Measurements from ENCODE around the gene DNMT1.

The DNMT1 gene

DNA sequence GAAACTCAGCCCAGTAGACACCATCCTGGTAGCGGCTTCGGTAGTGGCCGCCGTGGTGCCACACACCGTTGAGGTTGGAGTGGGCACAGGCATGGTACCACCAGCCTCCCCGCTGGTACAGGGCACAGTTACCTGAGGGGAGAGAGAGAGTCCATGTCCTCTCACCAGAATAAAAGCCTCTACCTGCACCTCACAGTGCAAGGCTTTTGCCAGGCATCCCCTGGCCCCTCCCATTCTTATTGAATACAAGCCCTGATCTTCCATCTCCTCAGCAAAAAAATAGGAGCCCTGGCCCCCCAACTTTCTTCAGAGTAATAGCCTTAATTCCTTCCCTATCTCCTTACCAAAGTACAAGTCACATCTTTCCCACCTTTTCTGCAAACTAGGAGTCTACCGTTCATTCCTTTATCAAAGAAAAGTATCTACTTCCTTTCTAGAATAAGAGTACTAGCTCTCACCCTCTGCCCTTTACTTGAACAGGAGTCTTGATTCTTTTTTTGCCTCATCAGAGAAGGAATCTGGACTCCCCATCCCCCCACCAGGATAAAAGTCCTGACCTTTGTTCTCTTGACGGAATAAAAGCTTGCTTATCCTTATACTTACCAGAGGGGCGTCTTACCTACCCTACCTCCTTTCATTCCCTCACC, 102.0 kb downstream of the DNMT1 start:
- no peak for DNase-seq

DNA sequence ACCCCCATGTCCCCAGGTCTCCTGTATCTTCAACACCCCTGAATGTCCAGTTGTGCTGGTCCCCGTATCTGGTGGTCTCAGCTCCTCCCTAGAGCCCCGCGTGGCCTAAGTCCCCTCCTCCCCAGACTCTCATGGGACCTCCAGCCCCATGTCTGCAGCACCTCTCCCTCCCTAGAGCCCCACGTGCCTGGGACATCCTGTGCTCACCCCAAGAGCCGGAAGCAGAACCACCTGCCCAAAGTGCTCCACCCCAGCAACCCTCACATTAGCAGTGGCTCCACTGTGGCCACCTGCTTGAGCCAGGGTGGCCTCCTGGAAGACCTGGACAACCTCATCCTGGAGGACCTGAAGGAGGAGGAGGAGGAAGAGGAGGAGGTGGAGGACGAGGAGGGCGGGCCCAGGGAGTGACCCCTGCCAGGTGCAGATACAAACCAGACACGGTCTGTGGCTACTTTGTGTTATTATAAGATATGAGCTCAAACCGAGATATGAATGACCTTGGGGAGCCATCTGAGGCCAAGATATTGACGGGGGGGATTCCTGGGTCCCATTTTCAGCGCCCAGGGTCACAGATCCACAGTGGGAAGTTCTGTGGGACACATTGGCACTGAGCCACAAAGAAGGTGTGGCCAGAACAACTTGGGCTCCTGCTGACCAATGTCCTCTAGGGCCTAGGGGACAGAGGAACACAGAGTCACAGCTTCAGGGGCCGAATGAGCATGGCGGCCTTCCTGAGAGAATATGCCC, 102.7 kb downstream of the DNMT1 start:
- DNase-seq: no peak

DNA sequence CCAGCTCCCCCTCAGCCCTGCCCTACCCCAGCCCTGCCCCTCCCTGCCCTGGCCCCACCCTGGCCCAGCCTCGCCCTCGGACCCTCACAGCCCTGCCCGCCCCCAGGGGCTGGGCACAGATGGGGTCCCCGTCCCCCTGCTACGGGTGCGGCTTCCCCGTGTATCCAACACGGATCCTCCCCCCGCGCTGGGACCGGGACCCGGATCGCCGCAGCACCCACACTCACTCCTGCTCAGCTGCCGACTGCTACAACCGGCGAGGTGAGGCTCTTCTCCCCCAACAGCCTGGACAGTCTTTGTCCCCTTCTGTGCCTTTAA, 103.4 kb downstream of the DNMT1 start:
- no peak for DNase-seq

DNA sequence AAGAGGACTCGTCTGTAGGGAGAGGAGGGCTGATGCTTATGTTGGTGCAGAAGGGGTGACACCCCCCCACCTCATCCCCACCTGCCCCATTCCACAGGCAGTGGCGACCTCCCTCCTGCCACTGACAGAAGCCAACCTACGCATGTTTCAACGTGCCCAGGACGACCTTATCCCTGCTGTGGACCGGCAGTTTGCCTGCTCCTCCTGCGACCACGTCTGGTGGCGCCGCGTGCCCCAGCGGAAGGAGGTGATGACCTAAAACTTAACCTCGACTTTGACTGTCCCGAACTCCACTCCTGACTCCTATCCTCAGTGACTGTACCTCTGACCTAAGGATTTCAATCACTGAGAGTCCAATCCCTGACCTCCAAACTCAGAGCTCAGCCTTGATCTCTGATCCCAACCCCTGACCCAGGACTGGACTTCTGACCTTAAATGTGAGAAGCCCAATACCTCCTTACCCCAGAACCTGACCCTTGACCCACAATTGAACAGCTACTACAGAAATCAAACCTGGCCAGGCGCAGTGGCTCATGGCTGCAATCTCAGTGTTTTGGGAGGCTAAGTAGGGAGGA, 104.9 kb downstream of the DNMT1 start:
- DNase-seq: no peak

DNA sequence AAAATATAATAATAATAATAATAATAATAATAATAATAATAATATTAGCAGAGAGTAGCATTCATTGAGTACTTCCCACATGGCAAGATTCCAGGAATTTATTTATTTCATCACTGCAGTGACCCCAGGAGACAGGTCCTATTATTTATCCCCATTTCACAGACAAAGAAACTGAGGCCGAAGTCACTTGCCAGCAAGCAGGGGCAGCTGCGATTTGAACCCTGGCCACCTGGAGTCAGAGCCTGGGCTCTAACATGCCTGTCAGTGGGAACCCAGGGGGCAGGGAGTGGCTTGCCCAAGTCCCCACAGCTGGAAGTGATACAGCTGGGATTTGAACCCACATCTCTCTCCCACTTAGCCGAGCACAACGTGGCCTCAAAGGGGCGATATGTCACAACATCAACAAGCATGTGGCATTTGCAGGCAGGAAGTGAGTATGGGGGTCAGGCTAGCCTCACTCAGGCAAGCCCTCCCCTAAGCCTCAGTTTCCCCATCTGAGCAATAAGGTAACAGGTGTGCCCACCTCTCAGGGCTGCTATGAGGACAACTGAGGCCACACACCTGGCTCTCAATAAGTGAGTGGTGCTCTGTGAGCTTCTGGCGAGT, 105.7 kb downstream of the DNMT1 start:
- no peak for DNase-seq

DNA sequence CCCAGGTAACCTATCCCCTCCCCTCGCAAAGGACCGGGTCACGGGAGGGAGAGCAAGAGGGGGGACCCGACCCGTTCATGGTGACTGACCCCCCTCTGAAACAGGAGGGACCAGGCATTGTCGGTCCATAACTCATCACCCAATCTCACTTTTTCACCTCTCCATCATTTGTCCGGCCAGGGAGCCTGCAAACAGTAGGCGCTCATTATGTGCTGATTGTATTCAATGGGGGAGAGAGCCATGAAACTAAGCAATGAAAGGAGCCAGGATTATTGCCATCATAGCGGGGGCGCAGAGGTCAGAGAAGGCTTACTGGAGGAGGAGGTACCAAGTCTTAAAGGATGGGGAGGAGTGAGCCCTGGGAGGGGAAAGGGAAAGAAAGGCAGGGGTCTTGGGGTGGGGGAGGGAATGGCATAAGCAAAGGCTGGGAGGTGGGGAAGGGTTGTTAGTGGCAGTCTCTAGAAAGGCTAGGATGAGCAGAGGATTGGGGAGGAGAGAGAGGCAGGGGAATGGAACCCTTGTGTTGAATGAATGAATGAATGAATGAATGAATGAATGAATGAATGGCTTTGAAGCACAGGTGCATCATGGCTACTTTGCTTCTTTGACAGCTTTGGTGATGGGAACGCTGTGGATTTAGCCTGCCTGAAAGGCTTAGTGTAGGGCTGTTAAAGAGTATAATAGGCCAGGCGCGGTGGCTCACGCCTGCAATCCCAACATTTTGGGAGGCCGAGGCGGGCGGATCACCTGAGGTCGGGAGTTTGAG, 107.3 kb downstream of the DNMT1 start:
- no peak for DNase-seq

DNA sequence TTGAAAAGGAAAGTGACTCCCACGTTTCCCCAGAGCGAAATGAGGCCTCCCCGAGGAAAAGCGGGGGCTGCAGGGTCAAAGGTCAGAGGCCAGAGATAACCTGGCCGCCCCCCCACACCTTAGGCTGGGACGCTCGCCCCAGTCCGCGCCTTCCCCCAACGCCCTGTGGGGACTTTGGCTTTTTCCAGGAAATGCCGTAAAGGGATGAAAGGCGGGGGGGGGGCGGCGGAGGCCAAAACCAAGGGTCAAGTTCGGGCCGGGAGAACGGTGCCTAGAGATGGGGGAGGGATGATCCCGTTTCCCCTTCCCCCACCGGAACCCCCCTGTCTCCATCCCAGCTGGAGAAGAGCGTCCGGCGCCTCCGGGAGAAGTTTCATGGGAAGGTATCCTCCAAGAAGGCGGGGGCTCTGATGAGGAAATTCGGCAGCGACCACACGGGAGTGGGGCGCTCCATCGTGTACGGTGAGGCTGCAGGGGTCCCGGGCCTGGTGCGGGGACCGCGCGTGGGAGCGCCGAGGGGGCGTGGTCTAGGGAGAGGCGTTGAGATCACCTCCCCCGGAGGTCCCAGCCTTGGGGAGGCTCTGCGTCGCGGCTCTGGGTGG, 108.1 kb downstream of the DNMT1 start:
- DNase-seq: no peak

DNA sequence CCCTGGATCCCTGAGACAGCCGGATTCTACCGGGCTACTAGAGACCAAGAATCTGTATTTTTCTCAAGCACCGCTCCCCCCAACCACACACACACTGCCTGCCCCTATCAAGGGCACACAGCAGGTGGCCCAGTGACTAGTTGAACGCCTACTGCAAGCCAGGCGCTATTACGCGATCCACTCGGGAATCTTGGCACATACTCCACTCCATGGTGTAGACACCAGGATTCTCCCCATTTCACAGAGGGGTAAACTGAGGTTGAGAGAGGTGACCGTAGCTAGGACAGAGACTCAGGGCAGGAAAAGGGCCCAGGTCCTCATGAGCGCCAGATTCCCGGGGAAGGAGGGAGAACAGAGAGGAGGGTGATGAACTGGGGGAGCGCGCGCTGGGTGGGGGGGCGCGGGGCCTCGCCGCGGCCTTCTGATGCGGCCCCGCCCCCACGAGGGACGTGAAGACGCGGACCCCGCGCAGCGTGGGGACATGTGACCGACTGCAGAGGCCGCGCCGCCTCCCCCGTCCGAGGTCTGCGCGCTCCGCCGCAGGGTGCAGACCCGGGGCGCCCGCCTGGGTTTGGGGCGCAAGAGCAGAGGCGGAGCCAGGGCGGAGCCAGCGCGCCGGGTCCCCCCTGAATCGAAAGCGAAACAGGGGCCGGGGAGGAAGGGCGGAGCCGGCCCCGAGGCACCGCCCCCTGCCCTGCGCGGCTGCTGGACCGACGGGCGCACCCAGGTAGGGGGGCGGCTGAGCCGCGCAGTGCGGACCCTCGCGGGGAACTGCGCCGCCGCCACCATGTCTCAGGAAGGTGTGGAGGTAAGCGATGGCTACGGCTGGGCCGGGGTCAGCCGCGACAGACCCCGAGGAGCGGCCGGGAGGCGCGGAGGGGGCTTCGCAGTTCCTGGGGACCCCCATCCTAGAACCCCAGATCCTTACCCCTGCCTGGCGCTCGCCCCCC, 108.8 kb downstream of the DNMT1 start, which contains the start of gene SHFL:
Gene SHFL (plus strand): TSS at position 677 of the 950 bp plus-strand sequence. CDS start 111 bp downstream, at position 788.
- DNase-seq: no peak

DNA sequence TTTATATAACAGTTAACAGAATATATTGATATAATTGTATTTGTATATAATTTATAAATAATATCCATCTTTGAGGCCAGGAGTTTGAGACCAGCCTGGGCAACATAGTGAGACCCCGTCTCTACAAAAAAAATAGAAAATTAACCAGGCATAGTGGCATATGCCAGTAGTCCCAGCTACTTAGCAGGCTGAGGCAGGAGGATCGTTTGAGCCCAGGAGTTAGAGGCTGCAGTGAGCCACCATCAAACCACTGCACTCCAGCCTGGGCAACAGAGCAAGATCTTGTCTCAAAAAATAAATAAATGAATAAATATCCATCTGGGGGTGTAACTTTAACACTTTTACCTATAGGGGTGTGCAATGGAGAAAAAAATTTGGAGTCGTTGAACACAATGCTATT, 110.0 kb downstream of the DNMT1 start:
- no peak for DNase-seq

DNA sequence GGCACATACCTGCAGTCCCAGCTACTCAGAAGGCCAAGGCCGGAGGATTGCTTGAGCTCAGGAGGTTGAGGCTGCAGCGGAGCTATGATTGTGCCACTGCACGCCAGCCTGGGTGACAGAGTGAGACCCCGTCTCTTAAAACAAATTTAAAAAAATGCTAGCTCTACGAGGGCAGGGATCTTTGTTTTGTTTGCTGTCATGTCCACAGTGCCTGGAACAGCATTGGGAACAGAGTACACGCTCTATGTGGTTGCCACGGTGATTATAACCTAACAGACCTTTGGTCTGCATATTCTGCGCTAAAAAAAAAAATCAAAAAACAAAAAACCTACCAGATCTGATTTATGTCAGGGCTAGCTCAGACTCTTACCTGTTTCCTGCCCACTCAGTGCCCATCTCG, 110.8 kb downstream of the DNMT1 start:
- no peak for DNase-seq
